ENCODE data around the gene FREM1. TPM values are rescaled to one million over a fixed set of nuclear protein-coding genes. Genes with fewer than 3 reads are reported as not detected.

FREM1 gene
- total and polyA plus RNA-seq, 10 donors: 0.07 to 4.3 (median 0.54) TPM; not detected in 1

GRCh38 chr9:14838701-14839100 lies 71.5 kb downstream of the FREM1 start:
- intact Hi-C loops (cut with DNase I; ENCODE audit: low total_unique reads): no loop called here
- H3K4me3 ChIP-seq: no peak overlapping the region
- no peak for DNase-seq
- TF ChIP-seq POLR2AphosphoS5 (IDR thresholded peaks at IDR 0.05) (no peak), CTCF (IDR thresholded peaks at IDR 0.05 in 8 of 11, conservative IDR thresholded peaks at IDR 0.05 in 3 of 11) (no peak), POLR2A (IDR thresholded peaks at IDR 0.05) (no peak)
- no peaks in the 10 kb centered on the region for H3K36me3 ChIP-seq
- WGBS, 5 donors: 72 to 87% (median 82%) methylated on average over 3 of the region's 3 CpGs
- no peaks in the 10 kb centered on the region for H3K27me3 ChIP-seq (replicated peaks in 1 of 7)
- no peak overlapping the region for H3K27ac ChIP-seq
- H3K9me3 ChIP-seq: no peaks in the 10 kb centered on the region
- no peaks in the 10 kb centered on the region for H3K4me1 ChIP-seq

- H3K4me1 ChIP-seq: no peaks in the 10 kb centered on the region
- H3K4me3 ChIP-seq: no peak overlapping the region
- H3K36me3 ChIP-seq: no peaks in the 10 kb centered on the region
- TF ChIP-seq POLR2A (IDR thresholded peaks at IDR 0.05) (no peak), POLR2AphosphoS5 (IDR thresholded peaks at IDR 0.05) (no peak), CTCF (IDR thresholded peaks at IDR 0.05 in 8 of 11, conservative IDR thresholded peaks at IDR 0.05 in 3 of 11) (no peak)
- 79 to 98% (median 96%) methylated on average over 7 of the region's 7 CpGs for WGBS, 5 donors
- H3K9me3 ChIP-seq: no peaks in the 10 kb centered on the region
- intact Hi-C loops (cut with DNase I; ENCODE audit: low total_unique reads): no loop called here
- no peaks in the 10 kb centered on the region for H3K27me3 ChIP-seq (replicated peaks in 1 of 7)
- no peak for DNase-seq
- no peak overlapping the region for H3K27ac ChIP-seq
Measured at GRCh38 chr9:14836885-14837284, 73.3 kb downstream of the FREM1 start.

GRCh38 chr9:14831661-14832060 lies 78.6 kb downstream of the FREM1 start:
- DNase-seq: no peak
- H3K27me3 ChIP-seq (replicated peaks in 1 of 7): no peaks in the 10 kb centered on the region
- no peak overlapping the region for H3K4me3 ChIP-seq
- H3K9me3 ChIP-seq: peaks cover 0 to 8% (median 0%) of the 10 kb centered on the region in 8 donors
- H3K27ac ChIP-seq: no peak overlapping the region
- intact Hi-C loops (cut with DNase I; ENCODE audit: low total_unique reads): no loop called here
- H3K4me1 ChIP-seq: no peaks in the 10 kb centered on the region
- TF ChIP-seq POLR2AphosphoS5 (IDR thresholded peaks at IDR 0.05): no peak
- TF ChIP-seq CTCF (IDR thresholded peaks at IDR 0.05 in 8 of 11, conservative IDR thresholded peaks at IDR 0.05 in 3 of 11): no peak
- no peak for TF ChIP-seq POLR2A (IDR thresholded peaks at IDR 0.05)
- WGBS, 5 donors: 93 to 96% (median 94%) methylated on average over 14 of the region's 14 CpGs
- H3K36me3 ChIP-seq: no peaks in the 10 kb centered on the region

- H3K4me3 ChIP-seq: no peak overlapping the region
- 82 to 92% (median 85%) methylated on average over 6 of the region's 6 CpGs for WGBS, 5 donors
- TF ChIP-seq POLR2A (IDR thresholded peaks at IDR 0.05) (no peak), CTCF (IDR thresholded peaks at IDR 0.05 in 8 of 11, conservative IDR thresholded peaks at IDR 0.05 in 3 of 11) (no peak), POLR2AphosphoS5 (IDR thresholded peaks at IDR 0.05) (no peak)
- DNase-seq: no peak
- H3K27ac ChIP-seq: no peak overlapping the region
- peaks cover 0 to 8% (median 0%) of the 10 kb centered on the region in 8 donors for H3K9me3 ChIP-seq
- no peaks in the 10 kb centered on the region for H3K36me3 ChIP-seq
- intact Hi-C loops (cut with DNase I; ENCODE audit: low total_unique reads): no loop called here
- no peaks in the 10 kb centered on the region for H3K27me3 ChIP-seq (replicated peaks in 1 of 7)
- no peaks in the 10 kb centered on the region for H3K4me1 ChIP-seq
Measured at GRCh38 chr9:14831074-14831473, 79.2 kb downstream of the FREM1 start.

Measured in spleen (tissue), 11 donors.